PC-9 (cell line): ENCODE measurements around the gene FBLIM1.

ENCODE experiments used
- EZH2 ChIP-seq: fragments of 200-600 bp; sonication (generic); IDR thresholded peaks from 2 replicates; pipeline ENCODE4 v1.8.0; 2017; ENCODE audit warnings: antibody characterized with exemption, low read depth
- TF ChIP-seq, protein P1 (sequence below): fragments of 200-600 bp; sonication (generic); conservative IDR thresholded peaks from 2 replicates; pipeline ENCODE4 v1.6.1; 2017; ENCODE audit warnings: mixed run types, antibody characterized with exemption, mild to moderate bottlenecking, moderate library complexity

DNA sequence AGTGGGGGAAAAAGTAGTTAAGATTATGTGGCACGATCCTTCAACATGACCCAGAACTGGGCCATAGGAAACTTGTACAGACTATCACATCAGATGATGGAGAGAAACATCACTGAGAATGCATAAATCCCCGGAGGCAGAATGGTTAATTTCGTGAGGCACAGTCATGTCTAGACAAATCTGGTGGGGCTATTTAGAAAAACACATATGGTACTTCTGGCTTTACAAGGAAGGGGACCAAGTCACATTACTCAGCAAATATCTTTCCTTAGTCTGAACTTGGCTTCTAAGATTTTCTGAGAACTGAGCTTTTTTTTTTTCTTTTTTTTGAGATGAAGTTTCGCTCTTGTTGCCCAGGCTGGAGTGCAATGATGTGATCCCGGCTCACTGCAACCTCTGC, 58.1 kb downstream of the FBLIM1 start:
- TF ChIP-seq EZH2: no peak
- TF ChIP-seq, protein P1, sequence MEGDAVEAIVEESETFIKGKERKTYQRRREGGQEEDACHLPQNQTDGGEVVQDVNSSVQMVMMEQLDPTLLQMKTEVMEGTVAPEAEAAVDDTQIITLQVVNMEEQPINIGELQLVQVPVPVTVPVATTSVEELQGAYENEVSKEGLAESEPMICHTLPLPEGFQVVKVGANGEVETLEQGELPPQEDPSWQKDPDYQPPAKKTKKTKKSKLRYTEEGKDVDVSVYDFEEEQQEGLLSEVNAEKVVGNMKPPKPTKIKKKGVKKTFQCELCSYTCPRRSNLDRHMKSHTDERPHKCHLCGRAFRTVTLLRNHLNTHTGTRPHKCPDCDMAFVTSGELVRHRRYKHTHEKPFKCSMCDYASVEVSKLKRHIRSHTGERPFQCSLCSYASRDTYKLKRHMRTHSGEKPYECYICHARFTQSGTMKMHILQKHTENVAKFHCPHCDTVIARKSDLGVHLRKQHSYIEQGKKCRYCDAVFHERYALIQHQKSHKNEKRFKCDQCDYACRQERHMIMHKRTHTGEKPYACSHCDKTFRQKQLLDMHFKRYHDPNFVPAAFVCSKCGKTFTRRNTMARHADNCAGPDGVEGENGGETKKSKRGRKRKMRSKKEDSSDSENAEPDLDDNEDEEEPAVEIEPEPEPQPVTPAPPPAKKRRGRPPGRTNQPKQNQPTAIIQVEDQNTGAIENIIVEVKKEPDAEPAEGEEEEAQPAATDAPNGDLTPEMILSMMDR: no peak
